ENCODE data around the gene NPIPB8.
"Not testable (repeated sequence)": the region's sequence is repeated elsewhere in the genome, so short reads cannot be mapped to it uniquely, and the experiment has no call there.

NPIPB8 gene

DNA sequence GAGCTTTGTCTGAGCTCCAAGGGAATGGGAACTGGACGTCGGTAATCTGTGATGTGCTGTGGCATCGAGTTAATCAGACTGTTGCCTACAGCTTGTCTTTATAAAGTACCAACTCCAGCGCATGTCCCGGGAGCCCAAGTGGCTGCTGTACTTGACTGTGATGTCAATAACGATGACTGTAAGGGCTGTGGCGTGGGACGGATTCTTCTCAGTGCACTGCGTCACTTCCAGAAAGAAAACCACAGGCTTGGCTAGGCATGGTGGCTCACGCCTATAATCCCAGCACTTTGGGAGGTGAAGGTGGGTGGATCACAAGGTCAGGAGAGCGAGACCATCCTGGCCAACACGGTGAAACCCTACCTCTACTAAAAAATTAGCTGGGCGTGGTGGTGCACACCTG, 51.6 kb downstream of the NPIPB8 start:
- in situ Hi-C loops (cut with HindIII; ENCODE audit: low sequenced_read_pairs): not testable (repeated sequence)

DNA sequence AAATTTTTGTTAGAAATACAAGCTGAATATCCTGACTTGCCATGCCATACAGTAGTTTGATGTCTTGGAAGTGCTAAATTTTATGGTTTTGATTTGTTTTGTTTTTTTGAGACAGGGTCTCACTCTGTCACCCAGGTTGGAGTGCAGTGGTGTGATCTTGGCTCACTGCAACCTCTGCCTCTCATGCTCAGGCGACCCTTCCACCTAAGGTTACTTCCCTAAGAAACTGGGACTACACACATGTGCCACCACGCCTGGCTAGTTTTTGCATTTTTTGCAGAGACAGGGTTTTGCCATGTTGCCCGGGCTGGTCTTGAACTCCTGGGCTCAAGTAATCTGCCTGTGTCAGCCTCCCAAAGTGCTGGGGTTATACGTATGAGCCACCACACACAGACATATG, 53.9 kb downstream of the NPIPB8 start:
- in situ Hi-C loops (cut with HindIII; ENCODE audit: low sequenced_read_pairs); DNase-seq (ENCODE audit: low read depth, low spot score); H3K4me3 ChIP-seq (ENCODE audit: low read depth, low read length): not testable (repeated sequence)

More for the DNA sequence above, 51.6 kb downstream of the NPIPB8 start:
- not testable (repeated sequence) for DNase-seq (ENCODE audit: low read depth, low spot score); H3K4me3 ChIP-seq (ENCODE audit: low read depth, low read length)

DNA sequence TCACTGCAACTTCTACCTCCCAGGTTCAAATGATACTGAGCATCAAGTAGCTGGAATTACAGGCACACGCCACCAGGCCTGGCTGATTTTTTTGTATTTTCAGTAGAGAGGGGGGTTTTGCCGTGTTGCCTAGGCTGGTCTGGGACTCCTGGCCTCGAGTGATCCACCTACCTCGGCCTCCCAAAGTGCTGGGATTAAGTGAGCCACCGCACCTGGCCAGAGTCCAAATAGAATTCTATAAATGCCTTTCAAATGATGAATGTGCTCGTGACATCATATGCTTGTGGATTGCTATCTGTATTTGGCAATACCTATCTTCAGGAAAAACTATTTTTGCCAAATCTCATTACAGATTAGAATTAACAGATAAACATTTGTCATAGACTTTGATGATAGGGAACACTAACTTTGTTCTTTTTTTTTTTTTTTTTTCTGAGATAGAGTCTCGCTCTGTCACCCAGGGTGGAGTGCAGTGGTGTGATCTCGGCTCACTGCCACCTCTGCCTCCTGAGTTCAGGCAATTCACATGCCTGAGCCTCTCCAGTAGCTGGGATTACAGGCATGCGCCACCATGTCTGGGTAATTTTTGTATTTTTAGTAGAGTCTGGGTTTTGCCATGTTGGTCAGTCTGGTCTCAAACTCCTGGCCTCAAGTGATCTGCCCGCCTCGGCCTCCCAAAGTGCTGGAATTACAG, 55.5 kb downstream of the NPIPB8 start:
- in situ Hi-C loops (cut with HindIII; ENCODE audit: low sequenced_read_pairs); DNase-seq (ENCODE audit: low read depth, low spot score); H3K4me3 ChIP-seq (ENCODE audit: low read depth, low read length): not testable (repeated sequence)

DNA sequence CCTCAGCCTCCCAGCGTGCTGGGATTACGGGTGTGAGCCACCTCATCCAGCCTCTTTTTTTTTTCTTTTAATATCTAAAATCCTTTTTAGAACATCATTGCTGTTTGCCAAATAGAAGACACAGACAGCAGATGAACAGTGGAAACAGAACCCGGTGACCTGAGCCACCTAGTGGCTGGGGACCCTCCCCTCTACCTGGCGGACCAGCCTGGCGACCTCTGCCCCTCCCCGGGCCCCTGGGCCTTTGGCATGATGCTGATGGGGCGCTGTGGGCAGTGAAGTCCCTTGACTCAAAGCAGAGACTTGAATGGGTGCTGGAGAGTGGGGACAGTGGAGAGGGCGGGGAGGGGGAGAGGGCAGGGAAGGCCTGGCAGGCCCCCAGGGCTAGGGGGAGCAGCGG, 61.9 kb downstream of the NPIPB8 start:
- in situ Hi-C loops (cut with HindIII; ENCODE audit: low sequenced_read_pairs); DNase-seq (ENCODE audit: low read depth, low spot score); H3K4me3 ChIP-seq (ENCODE audit: low read depth, low read length): not testable (repeated sequence)

DNA sequence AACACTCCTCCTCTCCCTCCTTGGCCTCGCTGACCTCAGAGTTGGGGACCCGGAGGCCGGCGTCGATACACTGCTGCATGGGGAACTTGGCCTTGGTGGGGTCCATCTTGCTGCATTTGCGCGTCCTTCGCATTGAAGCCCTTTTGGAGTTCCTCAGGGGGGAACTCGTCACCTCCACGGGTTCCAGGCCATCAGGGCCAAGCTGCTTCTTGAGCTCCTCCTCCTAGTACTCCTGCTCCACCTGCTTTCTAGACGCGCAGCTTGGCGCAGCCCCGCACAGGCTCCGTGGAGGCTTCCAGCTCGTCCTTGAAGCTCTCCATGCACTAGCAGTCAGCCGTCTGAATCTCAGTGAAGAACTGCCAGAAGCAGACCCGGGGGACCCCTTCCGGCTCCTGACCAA, 62.5 kb downstream of the NPIPB8 start:
- H3K4me3 ChIP-seq (ENCODE audit: low read depth, low read length); DNase-seq (ENCODE audit: low read depth, low spot score); in situ Hi-C loops (cut with HindIII; ENCODE audit: low sequenced_read_pairs): not testable (repeated sequence)

DNA sequence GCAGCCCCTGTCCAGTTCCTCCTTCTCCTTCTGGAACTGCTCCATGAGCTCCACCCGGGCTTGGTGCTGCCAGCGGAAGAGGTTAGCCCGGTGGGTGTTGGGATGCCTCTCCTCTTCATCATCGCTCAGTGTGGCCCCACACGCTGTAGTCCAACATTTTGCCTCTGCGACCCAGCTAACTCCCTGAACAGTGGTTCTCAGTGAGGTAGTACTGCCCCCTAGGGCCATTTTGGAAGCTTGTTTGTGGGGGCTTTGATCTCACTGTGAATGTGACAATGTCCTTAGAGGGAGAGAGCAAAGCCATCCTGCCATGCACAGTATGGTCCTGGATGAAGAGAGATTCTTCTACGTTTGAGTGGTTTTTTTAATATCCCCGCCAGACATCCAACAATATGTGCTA, 63.5 kb downstream of the NPIPB8 start:
- DNase-seq (ENCODE audit: low read depth, low spot score); in situ Hi-C loops (cut with HindIII; ENCODE audit: low sequenced_read_pairs): not testable (repeated sequence)

DNA sequence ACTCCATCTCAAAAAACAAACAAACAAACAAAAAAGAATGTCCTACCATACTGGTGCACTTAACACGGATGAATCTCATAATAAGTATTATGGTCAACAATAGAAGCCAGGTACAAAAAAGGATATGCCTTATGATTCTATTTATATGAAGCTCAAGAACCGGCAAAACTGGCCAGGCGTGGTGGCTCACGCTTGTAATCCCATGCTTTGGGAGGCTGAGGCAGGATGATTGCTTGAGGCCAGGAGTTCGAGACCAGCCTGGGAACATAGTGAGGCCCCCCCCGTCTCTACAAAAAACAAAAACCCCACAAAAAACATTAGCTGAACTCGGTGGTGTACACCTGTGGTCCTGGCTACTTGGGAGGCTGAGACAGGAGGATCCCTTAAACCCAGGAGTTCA, 66.4 kb downstream of the NPIPB8 start:
- DNase-seq (ENCODE audit: low read depth, low spot score); in situ Hi-C loops (cut with HindIII; ENCODE audit: low sequenced_read_pairs); H3K4me3 ChIP-seq (ENCODE audit: low read depth, low read length): not testable (repeated sequence)

More for the DNA sequence above, 63.5 kb downstream of the NPIPB8 start:
- H3K4me3 ChIP-seq (ENCODE audit: low read depth, low read length): not testable (repeated sequence)

Measured in astrocyte of the spinal cord (primary cell).